ENCODE measurements around the gene PLEKHG4.

GRCh38 chr16:67296420-67296819, 17.1 kb downstream of the PLEKHG4 start:
- no peak for TF ChIP-seq POLR2A (IDR thresholded peaks at IDR 0.05)
- TF ChIP-seq, protein P1, sequence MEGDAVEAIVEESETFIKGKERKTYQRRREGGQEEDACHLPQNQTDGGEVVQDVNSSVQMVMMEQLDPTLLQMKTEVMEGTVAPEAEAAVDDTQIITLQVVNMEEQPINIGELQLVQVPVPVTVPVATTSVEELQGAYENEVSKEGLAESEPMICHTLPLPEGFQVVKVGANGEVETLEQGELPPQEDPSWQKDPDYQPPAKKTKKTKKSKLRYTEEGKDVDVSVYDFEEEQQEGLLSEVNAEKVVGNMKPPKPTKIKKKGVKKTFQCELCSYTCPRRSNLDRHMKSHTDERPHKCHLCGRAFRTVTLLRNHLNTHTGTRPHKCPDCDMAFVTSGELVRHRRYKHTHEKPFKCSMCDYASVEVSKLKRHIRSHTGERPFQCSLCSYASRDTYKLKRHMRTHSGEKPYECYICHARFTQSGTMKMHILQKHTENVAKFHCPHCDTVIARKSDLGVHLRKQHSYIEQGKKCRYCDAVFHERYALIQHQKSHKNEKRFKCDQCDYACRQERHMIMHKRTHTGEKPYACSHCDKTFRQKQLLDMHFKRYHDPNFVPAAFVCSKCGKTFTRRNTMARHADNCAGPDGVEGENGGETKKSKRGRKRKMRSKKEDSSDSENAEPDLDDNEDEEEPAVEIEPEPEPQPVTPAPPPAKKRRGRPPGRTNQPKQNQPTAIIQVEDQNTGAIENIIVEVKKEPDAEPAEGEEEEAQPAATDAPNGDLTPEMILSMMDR (IDR thresholded peaks at IDR 0.05), result no peak
